ENCODE data around the gene TRPM2.

The TRPM2 gene

GRCh38 chr21:44434568-44434925 lies 81.1 kb downstream of the TRPM2 start:
- no peak for DNase-seq

- DNase-seq = no peak
Observed at GRCh38 chr21:44434936-44435635, 81.7 kb downstream of the TRPM2 start.

GRCh38 chr21:44436111-44436611 lies 82.7 kb downstream of the TRPM2 start:
- no peak for DNase-seq

- DNase-seq = no peak
Observed at GRCh38 chr21:44436958-44437357, 83.5 kb downstream of the TRPM2 start.

GRCh38 chr21:44437371-44437695 lies 83.9 kb downstream of the TRPM2 start:
- no peak for DNase-seq

- DNase-seq = no peak
Observed at GRCh38 chr21:44437696-44438431, 84.4 kb downstream of the TRPM2 start.

- DNase-seq = no peak
Observed at GRCh38 chr21:44438531-44439210, 85.2 kb downstream of the TRPM2 start.

GRCh38 chr21:44439211-44439600 lies 85.8 kb downstream of the TRPM2 start:
- no peak for DNase-seq

- no peak for DNase-seq
Observed at GRCh38 chr21:44440241-44441040, 87.0 kb downstream of the TRPM2 start.

GRCh38 chr21:44441041-44441400 lies 87.6 kb downstream of the TRPM2 start:
- no peak for DNase-seq

- no peak for DNase-seq
Observed at GRCh38 chr21:44441581-44442265, 88.3 kb downstream of the TRPM2 start.

GRCh38 chr21:44442266-44443125 lies 89.1 kb downstream of the TRPM2 start:
- no peak for DNase-seq

- DNase-seq = no peak
Observed at GRCh38 chr21:44443291-44443890, 90.0 kb downstream of the TRPM2 start.

GRCh38 chr21:44443891-44444285 lies 90.5 kb downstream of the TRPM2 start:
- no peak for DNase-seq

GRCh38 chr21:44444286-44444931 lies 91.0 kb downstream of the TRPM2 start:
- DNase-seq = no peak

GRCh38 chr21:44445145-44445812 lies 91.9 kb downstream of the TRPM2 start:
- no peak for DNase-seq

- no peak for DNase-seq
Observed at GRCh38 chr21:44448651-44449131, 95.3 kb downstream of the TRPM2 start.

- DNase-seq = no peak
Observed at GRCh38 chr21:44449473-44450363, 96.3 kb downstream of the TRPM2 start.

GRCh38 chr21:44450402-44450801 lies 97.0 kb downstream of the TRPM2 start:
- DNase-seq = no peak

Data from stimulated activated CD4-positive, alpha-beta T cell treated with anti-CD3 and anti-CD28 coated beads, Interleukin-4, amount 100 ng/mL, for 1 hour (primary cell).